Stomach (tissue), 4 donors: Measurements from ENCODE around the gene SYCN.

Experiments used
- CTCF ChIP-seq, 7 experiments: fragments of 450-650 bp in 4 of 7; fragments of 200-600 bp in 3 of 7; sonication (generic) in 3 of 7; IDR thresholded peaks; one replicate each; pipeline ENCODE4 v1.5.1; 2016 to 2019; ENCODE audit warnings: antibody characterized with exemption in 7 of 7, control low read depth in 2 of 7, mild to moderate bottlenecking in 1 of 7
- EP300 ChIP-seq: sonication (generic); formaldehyde crosslinking; IDR thresholded peaks from one replicate; pipeline ENCODE4 v1.6.1; 2017; ENCODE audit warnings: antibody characterized with exemption
- POLR2A ChIP-seq, 4 donors: fragments of 450-650 bp; IDR thresholded peaks; one replicate each; pipeline ENCODE4 v1.6.1; 2016; ENCODE audit warnings: antibody characterized with exemption in 4 of 4, control low read depth in 2 of 4, mild to moderate bottlenecking in 1 of 4, moderate library complexity in 1 of 4
- POLR2AphosphoS5 ChIP-seq, 3 donors: sonication (generic); formaldehyde crosslinking; IDR thresholded peaks; one replicate each; pipeline ENCODE4 v1.6.1; 2016; ENCODE audit warnings: antibody characterized with exemption in 3 of 3

GRCh38 chr19:39187552-39187943 is 16.5 kb downstream of the SYCN start:
- TF ChIP-seq CTCF (IDR thresholded peaks at IDR 0.05) = peak in 1 of 7 experiments; percentile 29
- TF ChIP-seq EP300 = no peak
- TF ChIP-seq POLR2A (IDR thresholded peaks at IDR 0.05) = no peak
- TF ChIP-seq POLR2AphosphoS5 (IDR thresholded peaks at IDR 0.05) = no peak
